OCI-LY1 (cell line): ENCODE measurements around the gene SLC25A31.

Experiments
- H2AFZ ChIP-seq: fragments of 200-600 bp; sonication (generic), shearing (Covaris generic); 2 replicates; pipeline ENCODE4 v1.6.0; 2014; ENCODE audit warnings: antibody characterized with exemption, mild to moderate bottlenecking, low read length
- H3F3A ChIP-seq: fragments of 200-600 bp; sonication (generic), shearing (Covaris generic); 2 replicates; pipeline ENCODE4 v1.6.0; 2014; ENCODE audit warnings: mild to moderate bottlenecking, antibody characterized with exemption, low read length, moderate library complexity; ENCODE audit not compliant: insufficient read depth
- H3K27ac ChIP-seq: fragments of 200-600 bp; sonication (generic); 2 replicates; pipeline ENCODE4 v1.5.1; 2014; ENCODE audit warnings: low read length, mixed run types, mild to moderate bottlenecking, low read depth; ENCODE audit not compliant: poor library complexity, severe bottlenecking
- H3K27me3 ChIP-seq: fragments of 200-600 bp; sonication (generic); 2 replicates; pipeline ENCODE4 v1.6.0; 2014; ENCODE audit warnings: antibody characterized with exemption, mild to moderate bottlenecking, low read length, moderate library complexity; ENCODE audit not compliant: insufficient read depth
- H3K36me3 ChIP-seq: fragments of 200-600 bp; sonication (generic); 2 replicates; pipeline ENCODE4 v1.6.1; 2014; ENCODE audit warnings: mild to moderate bottlenecking, antibody characterized with exemption, low read length, moderate library complexity, mixed read lengths; ENCODE audit not compliant: insufficient read depth
- H3K4me1 ChIP-seq: fragments of 200-600 bp; sonication (generic); 2 replicates; pipeline ENCODE4 v1.5.1; 2014; ENCODE audit warnings: mild to moderate bottlenecking, low read length, moderate library complexity; ENCODE audit not compliant: insufficient read depth, severe bottlenecking
- H3K4me2 ChIP-seq: fragments of 200-600 bp; sonication (generic), shearing (Covaris generic); 2 replicates; pipeline ENCODE4 v1.6.1; 2014; ENCODE audit warnings: low read length
- H3K4me3 ChIP-seq: fragments of 200-600 bp; sonication (generic); 2 replicates; pipeline ENCODE4 v1.5.1; 2014; ENCODE audit warnings: low read length, low read depth, mild to moderate bottlenecking, mixed read lengths; ENCODE audit not compliant: poor library complexity, severe bottlenecking
- H3K79me2 ChIP-seq: fragments of 200-600 bp; shearing (Covaris generic); 2 replicates; pipeline ENCODE4 v1.6.1; 2016; ENCODE audit warnings: mixed run types, low read length, mixed read lengths; ENCODE audit not compliant: insufficient read depth
- H3K9ac ChIP-seq: fragments of 200-600 bp; sonication (generic), shearing (Covaris generic); 2 replicates; pipeline ENCODE4 v1.6.1; 2014; ENCODE audit warnings: mild to moderate bottlenecking, low read length, mixed read lengths
- H3K9me2 ChIP-seq: fragments of 200-600 bp; sonication (generic), shearing (Covaris generic); 2 replicates; pipeline ENCODE4 v1.6.1; 2014; ENCODE audit warnings: low read depth, mild to moderate bottlenecking, low read length, mixed read lengths
- H3K9me3 ChIP-seq: fragments of 200-600 bp; shearing (Covaris generic); 2 replicates; pipeline ENCODE4 v1.6.1; 2014; ENCODE audit warnings: low read length, mixed read lengths
- H4K20me1 ChIP-seq: fragments of 200-600 bp; sonication (generic), shearing (Covaris generic); 2 replicates; pipeline ENCODE4 v1.6.0; 2016; ENCODE audit warnings: mild to moderate bottlenecking, low read length; ENCODE audit not compliant: insufficient read depth
- CTCF ChIP-seq: fragments of 200-600 bp; sonication (generic), shearing (Covaris generic); IDR thresholded peaks from 2 replicates; pipeline ENCODE4 v1.5.1; 2017; ENCODE audit warnings: mild to moderate bottlenecking, antibody characterized with exemption, low read length, moderate library complexity, mixed read lengths
- EZH2 ChIP-seq: fragments of 200-600 bp; sonication (generic), shearing (Covaris generic); IDR thresholded peaks from 2 replicates; pipeline ENCODE4 v1.8.0; 2017; ENCODE audit warnings: borderline replicate concordance, mixed run types, mild to moderate bottlenecking, antibody characterized with exemption, low read length, moderate library complexity, mixed read lengths

SLC25A31 gene

GRCh38 chr4:127709456-127709855, 20.7 kb upstream of the SLC25A31 start:
- H3F3A ChIP-seq: no peaks in the 10 kb centered on the region
- H3K27ac ChIP-seq: no peak overlapping the region
- no peak overlapping the region for H2AFZ ChIP-seq
- no peak overlapping the region for H3K4me3 ChIP-seq
- H3K9me2 ChIP-seq: no peaks in the 10 kb centered on the region
- no peaks in the 10 kb centered on the region for H3K4me1 ChIP-seq
- H3K36me3 ChIP-seq: no peaks in the 10 kb centered on the region
- H3K4me2 ChIP-seq: no peak overlapping the region
- H3K27me3 ChIP-seq: no peaks in the 10 kb centered on the region
- no peaks in the 10 kb centered on the region for H3K9me3 ChIP-seq
- TF ChIP-seq CTCF (no peak), EZH2 (no peak)
- H3K79me2 ChIP-seq: no peaks in the 10 kb centered on the region
- H3K9ac ChIP-seq: no peak overlapping the region
- H4K20me1 ChIP-seq: no peaks in the 10 kb centered on the region

- H3K79me2 ChIP-seq: no peaks in the 10 kb centered on the region
- no peak for TF ChIP-seq CTCF
- TF ChIP-seq EZH2: no peak
- no peak overlapping the region for H3K27ac ChIP-seq
- H3K9ac ChIP-seq: no peak overlapping the region
- no peaks in the 10 kb centered on the region for H4K20me1 ChIP-seq
- no peaks in the 10 kb centered on the region for H3K36me3 ChIP-seq
- no peaks in the 10 kb centered on the region for H3K9me2 ChIP-seq
- no peaks in the 10 kb centered on the region for H3F3A ChIP-seq
- H3K9me3 ChIP-seq: no peaks in the 10 kb centered on the region
- H3K4me1 ChIP-seq: no peaks in the 10 kb centered on the region
- no peak overlapping the region for H3K4me2 ChIP-seq
- H3K27me3 ChIP-seq: no peaks in the 10 kb centered on the region
- no peak overlapping the region for H3K4me3 ChIP-seq
- H2AFZ ChIP-seq: no peak overlapping the region
Measured at GRCh38 chr4:127731406-127731805, 1.2 kb downstream of the SLC25A31 start.

GRCh38 chr4:127732623-127733328, 2.6 kb downstream of the SLC25A31 start:
- no peak overlapping the region for H3K9ac ChIP-seq
- no peaks in the 10 kb centered on the region for H3K36me3 ChIP-seq
- no peak overlapping the region for H3K27ac ChIP-seq
- H3K4me2 ChIP-seq: no peak overlapping the region
- H3K4me1 ChIP-seq: no peaks in the 10 kb centered on the region
- H3K27me3 ChIP-seq: no peaks in the 10 kb centered on the region
- no peaks in the 10 kb centered on the region for H3K79me2 ChIP-seq
- H3K9me2 ChIP-seq: no peaks in the 10 kb centered on the region
- H3F3A ChIP-seq: no peaks in the 10 kb centered on the region
- no peak overlapping the region for H2AFZ ChIP-seq
- no peaks in the 10 kb centered on the region for H4K20me1 ChIP-seq
- TF ChIP-seq EZH2 (no peak), CTCF (peak; percentile 51; the same call in 1 of the 2 replicates)
- no peak overlapping the region for H3K4me3 ChIP-seq
- H3K9me3 ChIP-seq: no peaks in the 10 kb centered on the region
